COR-L47 (cell line): ENCODE results near the gene ZNF469.

Experiments used
- DNase-seq: peaks from one replicate; lab custom pipeline; 2025; lab: John Stamatoyannopoulos, UW

ZNF469 gene

GRCh38 chr16:88426018-88426417, 43.3 kb downstream of the ZNF469 start:
- DNase-seq, result no peak

GRCh38 chr16:88427376-88427775, 44.6 kb downstream of the ZNF469 start:
- DNase-seq, result no peak

DNA sequence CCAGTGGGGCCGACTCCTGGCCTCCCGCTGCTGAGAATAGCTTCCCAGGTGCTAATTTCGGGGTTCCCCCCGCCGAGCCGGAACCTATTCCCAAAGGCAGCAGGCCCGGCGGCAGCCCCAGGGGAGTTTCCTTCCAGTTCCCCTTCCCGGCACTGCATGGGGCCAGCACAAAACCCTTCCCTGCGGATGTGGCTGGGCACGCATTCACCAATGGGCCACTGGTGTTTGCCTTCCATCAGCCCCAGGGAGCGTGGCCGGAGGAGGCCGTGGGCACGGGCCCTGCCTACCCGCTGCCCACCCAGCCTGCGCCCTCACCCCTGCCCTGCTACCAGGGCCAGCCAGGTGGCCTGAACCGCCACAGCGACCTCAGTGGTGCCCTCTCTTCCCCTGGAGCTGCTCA, 45.4 kb downstream of the ZNF469 start:
- no peak for DNase-seq

DNA sequence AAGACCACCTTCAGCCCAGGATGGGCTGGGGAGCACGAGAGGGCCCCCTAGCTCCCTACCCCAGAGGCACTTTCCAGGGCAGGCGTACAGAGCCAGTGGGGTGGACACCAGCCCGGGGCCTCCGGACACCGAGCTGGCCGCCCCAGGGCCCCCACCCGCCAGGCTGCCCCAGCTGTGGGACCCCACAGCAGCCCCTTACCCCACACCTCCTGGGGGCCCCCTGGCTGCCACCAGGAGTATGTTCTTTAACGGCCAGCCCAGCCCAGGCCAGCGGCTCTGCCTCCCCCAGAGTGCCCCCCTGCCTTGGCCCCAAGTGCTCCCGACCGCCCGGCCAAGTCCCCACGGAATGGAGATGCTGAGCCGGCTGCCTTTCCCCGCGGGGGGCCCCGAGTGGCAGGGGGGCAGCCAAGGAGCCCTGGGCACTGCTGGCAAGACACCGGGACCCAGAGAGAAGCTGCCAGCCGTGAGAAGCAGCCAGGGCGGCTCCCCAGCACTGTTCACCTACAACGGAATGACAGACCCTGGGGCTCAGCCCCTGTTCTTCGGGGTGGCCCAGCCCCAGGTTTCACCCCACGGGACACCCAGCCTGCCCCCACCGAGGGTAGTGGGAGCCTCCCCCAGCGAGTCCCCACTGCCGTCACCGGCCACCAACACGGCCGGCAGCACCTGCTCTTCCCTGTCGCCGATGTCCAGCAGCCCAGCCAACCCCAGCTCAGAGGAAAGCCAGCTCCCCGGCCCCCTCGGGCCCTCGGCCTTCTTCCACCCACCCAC, 46.0 kb downstream of the ZNF469 start:
- DNase-seq, result no peak

- DNase-seq, result no peak
Measured at GRCh38 chr16:88429387-88430184, 46.8 kb downstream of the ZNF469 start.

DNA sequence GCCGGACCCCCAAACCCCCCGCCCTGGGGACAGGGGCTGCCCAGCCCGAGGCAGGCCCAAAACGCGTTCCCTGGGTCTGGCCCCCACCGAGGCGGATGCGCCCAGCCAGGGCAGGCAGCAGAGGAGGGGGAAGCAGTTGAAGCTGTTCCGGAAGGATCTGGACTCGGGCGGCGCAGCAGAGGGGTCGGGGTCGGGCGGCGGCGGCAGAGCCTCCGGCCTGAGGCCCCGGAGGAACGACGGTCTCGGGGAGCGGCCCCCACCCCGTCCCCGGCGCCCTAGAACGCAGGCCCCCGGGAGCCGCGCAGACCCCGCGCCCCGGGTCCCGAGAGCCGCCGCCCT, 47.4 kb downstream of the ZNF469 start:
- no peak for DNase-seq

DNA sequence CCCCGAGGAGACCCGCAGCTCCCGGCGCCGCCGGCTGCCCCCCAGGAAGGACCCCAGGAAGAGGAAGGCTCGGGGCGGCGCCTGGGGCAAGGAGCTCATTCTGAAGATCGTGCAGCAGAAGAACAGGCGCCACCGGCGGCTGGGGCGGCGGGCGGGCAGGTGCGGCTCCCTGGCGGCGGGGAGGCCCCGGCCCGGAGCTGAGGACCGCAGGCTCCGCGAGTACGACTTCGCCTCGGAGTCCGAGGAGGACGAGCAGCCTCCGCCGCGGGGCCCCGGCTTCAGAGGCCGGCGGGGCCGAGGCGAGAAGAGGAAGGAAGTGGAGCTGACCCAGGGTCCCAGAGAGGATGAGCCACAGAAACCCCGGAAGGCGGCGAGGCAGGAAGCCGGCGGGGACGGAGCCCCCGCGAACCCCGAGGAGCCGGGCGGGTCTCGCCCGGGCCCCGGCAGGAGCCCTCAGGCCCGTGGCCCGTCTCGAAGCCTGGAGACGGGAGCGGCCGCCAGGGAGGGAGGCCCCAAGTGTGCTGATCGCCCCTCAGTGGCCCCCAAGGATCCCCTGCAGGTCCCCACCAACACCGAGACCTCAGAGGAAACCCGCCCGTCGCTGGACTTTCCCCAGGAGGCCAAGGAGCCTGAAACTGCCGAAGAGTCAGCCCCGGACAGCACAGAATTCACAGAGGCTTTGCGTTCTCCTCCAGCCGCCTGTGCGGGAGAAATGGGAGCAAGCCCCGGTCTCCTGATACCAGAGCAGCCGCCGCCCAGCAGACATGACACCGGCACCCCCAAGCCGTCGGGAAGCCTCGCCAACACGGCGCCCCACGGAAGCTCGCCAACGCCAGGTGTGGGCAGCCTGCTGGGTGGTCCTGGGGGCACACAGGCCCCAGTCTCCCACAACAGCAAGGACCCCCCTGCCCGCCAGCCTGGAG, 48.0 kb downstream of the ZNF469 start:
- no peak for DNase-seq

GRCh38 chr16:88431651-88432050, 48.9 kb downstream of the ZNF469 start:
- DNase-seq, result no peak

- no peak for DNase-seq
Measured at GRCh38 chr16:88432174-88432573, 49.4 kb downstream of the ZNF469 start.
